ENCODE measurements around the gene PIH1D1. TPM values are rescaled to one million over a fixed set of nuclear protein-coding genes. Genes with fewer than 3 reads are reported as not detected.
"Not testable (repeated sequence)": the region's sequence is repeated elsewhere in the genome, so short reads cannot be mapped to it uniquely, and the experiment has no call there.

The PIH1D1 gene
- total and polyA plus RNA-seq, 2 donors = 49.6 to 69.6 TPM

DNA sequence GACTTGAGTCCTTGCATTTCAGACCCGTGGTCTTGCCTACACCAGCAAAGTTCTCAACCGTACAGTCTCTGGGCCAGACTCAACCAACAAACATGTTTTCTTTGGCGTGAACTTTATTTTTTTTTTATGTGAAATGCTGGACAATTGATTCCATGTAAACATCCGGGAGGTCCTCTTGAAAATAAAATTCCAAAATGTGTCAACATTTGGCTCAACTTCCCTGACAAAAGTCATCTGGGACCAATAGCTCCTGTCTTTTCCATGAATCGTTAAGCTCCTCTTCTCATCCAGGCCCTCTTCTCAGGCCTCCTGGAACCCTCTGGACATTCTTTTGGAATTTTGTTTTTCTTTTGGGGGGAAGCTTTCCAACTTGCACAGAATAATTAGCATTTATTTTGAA lies 4.2 kb upstream of the PIH1D1 start:
- H3K4me3 ChIP-seq (ENCODE audit: low read depth, low read length) = no peak overlapping the region
- H3K36me3 ChIP-seq (ENCODE audit: insufficient read depth) = no peaks in the 10 kb centered on the region
- no peaks in the 10 kb centered on the region for H3K4me1 ChIP-seq (ENCODE audit: insufficient read depth)
- 57% methylated on average over 5 of the region's 5 CpGs for WGBS
- no peak overlapping the region for H3K27ac ChIP-seq (ENCODE audit: low read depth)
- no peak for DNase-seq (ENCODE audit: extremely low spot score)

DNA sequence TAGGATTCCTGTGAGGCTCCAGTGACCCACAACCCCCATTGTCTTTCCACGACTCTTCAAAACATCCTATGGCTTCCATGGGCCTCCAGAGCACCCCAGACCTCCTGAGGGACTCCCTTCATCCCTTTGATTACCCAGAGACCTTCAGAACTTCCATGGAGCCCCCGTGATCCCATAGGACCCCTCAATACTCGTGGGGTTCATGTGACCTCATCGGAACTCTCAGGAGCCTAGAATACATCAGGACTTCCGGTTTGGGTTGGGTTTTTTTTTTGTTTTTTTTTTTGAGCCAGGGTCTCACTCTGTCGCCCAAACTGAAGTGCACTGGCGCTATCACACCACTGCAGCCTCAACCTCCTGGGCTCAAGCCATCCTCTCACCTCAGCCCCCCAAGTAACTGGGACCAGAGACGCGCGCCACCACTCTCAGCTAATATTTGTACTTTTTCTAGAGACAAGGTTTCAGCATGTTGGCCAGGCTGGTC lies 2.2 kb upstream of the PIH1D1 start:
- H3K36me3 ChIP-seq (ENCODE audit: insufficient read depth) = no peaks in the 10 kb centered on the region
- DNase-seq (ENCODE audit: extremely low spot score) = no peak
- WGBS = 40% methylated on average over 10 of the region's 10 CpGs
- H3K27ac ChIP-seq (ENCODE audit: low read depth) = peak overlapping the region; percentile 86
- no peaks in the 10 kb centered on the region for H3K4me1 ChIP-seq (ENCODE audit: insufficient read depth)
- peak overlapping the region; percentile 48 for H3K4me3 ChIP-seq (ENCODE audit: low read depth, low read length)

DNA sequence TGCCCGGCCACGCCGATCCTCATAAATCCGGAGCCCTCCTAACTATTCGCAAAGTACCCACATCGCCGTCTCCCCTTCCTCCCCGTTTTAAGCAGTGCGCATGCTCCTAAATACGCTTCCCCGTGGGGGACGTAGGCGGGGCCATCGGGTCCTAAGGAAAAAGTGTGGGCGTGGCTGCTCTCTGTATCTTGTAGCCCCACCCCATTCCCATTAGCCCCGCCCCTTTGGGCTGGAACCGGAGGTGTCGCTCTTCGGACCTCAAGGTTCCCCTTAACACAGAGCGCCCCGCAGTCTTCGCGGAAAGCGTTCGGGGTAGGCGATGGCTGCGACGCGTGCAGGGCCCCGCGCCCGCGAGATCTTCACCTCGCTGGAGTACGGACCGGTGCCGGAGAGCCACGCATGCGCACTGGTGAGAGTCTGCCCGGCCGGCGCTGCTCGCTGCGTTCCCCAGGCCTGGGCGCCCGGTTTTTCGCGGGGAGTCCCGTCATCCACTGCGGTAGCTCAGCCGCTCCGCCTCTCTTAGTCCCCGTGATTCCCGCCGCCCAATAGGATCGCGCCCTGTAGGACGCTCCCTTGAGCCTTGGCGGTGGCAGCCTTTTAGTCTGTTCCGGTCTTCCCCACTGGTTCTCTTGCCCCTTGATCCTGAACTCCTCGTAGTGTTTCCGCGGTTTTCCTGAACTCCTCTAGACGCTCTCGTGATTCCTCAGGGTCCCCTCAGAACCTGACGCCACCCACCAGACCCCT lies 1.6 kb upstream of the PIH1D1 start, which contains the start of gene ALDH16A1:
Gene ALDH16A1, plus strand, starts transcription at position 213 of the 744 bp plus-strand sequence. Its CDS starts 107 bp downstream, at position 320.
- Histone ChIP-seq H3K36me3 (ENCODE audit: insufficient read depth) (no peaks in the 10 kb centered on the region), H3K27ac (ENCODE audit: low read depth) (peak within 1 kb of the TSS; percentile 86), H3K4me1 (ENCODE audit: insufficient read depth) (no peaks in the 10 kb centered on the region), H3K4me3 (ENCODE audit: low read depth, low read length) (peak within 1 kb of the TSS; percentile 48)
- peak; percentile 97 for DNase-seq (ENCODE audit: extremely low spot score)
- under 1% methylated on average over 66 of the region's 66 CpGs for WGBS

DNA sequence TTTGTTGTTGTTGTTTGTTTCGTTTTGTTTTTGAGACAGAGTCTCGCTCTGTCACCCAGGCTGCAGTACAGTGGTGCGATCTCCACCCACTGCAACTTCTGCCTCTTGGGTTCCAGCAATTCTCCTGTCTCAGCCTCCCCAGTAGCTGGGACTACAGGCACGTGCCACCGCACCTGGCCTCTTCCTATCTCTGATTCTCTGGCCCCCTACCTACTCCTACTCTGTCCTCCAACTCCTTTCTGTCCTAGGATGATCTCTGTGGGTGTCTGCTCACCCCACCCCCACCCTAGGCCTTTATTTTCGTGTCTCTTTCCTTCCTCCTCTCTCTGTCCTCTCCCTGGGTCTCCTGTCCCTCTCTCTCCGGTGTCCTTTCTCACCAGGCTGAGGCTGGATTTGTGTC lies 1.2 kb downstream of the PIH1D1 start:
- no peaks in the 10 kb centered on the region for H3K4me1 ChIP-seq (ENCODE audit: insufficient read depth)
- WGBS = 89% methylated on average over 7 of the region's 7 CpGs
- no peak overlapping the region for H3K27ac ChIP-seq (ENCODE audit: low read depth)
- no peak for DNase-seq (ENCODE audit: extremely low spot score)
- no peak overlapping the region for H3K4me3 ChIP-seq (ENCODE audit: low read depth, low read length)
- no peaks in the 10 kb centered on the region for H3K36me3 ChIP-seq (ENCODE audit: insufficient read depth)

DNA sequence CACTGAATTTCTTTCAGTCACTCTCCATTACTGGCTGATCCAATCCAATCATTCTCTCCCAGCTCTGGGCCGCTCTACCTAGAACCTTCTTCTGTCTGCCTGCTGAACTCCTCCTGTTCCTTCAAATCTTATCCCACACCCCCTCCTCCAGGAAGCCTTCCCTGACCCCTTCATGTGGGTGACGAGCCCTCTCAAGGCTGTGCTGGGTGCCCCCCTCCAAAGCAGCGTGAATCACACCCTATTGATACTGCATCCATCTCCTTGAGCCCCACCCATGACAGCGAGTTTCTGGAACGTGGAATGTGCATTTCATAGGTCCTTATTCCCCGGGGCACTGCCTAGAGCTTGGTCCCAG lies 3.2 kb downstream of the PIH1D1 start:
- H3K4me1 ChIP-seq (ENCODE audit: insufficient read depth) = no peaks in the 10 kb centered on the region
- DNase-seq (ENCODE audit: extremely low spot score) = no peak
- no peak overlapping the region for H3K27ac ChIP-seq (ENCODE audit: low read depth)
- no peaks in the 10 kb centered on the region for H3K36me3 ChIP-seq (ENCODE audit: insufficient read depth)
- H3K4me3 ChIP-seq (ENCODE audit: low read depth, low read length) = no peak overlapping the region
- WGBS = 92% methylated on average over 6 of the region's 6 CpGs

DNA sequence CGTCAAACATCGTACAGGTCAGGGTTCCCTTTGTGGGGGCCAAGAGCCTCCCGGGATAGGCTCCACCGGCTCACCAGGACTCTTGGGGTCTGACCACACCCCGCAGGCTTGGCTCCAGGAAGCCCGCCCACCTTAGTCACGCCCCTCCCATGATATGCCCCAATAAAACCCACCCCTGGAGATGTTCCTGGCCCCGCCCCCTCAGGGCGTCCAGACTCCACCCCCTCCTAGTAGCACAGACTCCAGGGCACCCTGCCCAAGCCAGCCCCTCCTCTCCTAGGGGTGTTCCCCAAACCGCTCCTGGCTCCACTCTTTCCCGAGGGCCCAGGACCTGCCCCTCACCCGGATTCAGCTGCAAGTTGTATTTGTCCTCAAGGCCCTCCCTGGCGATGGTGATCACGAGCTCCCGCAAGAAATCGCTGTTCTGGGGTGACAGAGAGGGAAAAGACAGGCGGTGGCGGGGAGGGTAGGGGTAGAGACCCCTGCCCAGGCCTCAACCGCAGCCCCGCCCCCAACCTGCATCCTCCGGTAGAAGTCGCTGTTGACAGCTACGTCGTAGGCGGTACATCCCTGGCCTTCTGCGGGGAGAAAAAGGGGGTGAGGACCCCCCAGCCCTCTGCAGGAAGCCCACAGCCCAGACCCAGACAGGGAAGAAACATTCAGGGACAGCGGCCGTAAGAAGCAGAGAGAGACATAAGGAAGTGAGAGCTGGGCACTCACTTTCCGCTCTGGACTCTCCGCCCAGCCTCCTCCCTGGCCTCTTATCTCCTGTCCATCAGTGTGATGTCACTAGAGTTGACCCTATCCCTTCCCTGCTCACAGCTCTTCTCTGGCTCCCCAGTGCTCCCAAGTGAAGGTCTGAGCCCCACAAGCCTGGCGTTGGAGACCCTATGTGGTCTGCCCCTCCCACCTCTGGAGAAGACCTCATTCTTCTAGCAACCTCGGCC lies 3.9 kb downstream of the PIH1D1 start:
- H3K4me1 ChIP-seq (ENCODE audit: insufficient read depth) = no peaks in the 10 kb centered on the region
- no peak overlapping the region for H3K27ac ChIP-seq (ENCODE audit: low read depth)
- H3K4me3 ChIP-seq (ENCODE audit: low read depth, low read length) = no peak overlapping the region
- H3K36me3 ChIP-seq (ENCODE audit: insufficient read depth) = no peaks in the 10 kb centered on the region
- DNase-seq (ENCODE audit: extremely low spot score) = no peak
- WGBS = 60% methylated on average over 32 of the region's 32 CpGs

DNA sequence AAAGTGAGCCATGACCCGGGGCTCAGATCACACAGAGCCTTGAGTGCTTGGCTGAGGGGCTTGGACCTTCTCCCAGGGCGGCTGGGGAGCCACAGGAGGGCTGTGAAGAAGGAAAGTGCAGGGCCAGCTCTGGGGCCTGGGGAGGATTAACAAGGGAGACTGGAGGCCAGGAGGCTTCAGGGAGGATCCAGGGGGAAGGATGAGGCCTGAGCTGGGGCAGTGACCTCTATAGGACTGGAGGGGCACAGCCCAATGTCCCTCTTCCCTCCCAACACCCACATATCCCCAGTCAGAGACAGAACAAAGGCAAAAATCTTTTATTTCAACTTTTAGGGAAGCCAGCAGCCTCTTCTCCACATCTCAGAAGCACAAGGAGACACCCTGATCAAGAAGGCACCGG lies 5.6 kb downstream of the PIH1D1 start:
- WGBS = 86% methylated on average over 3 of the region's 3 CpGs
- Histone ChIP-seq H3K4me3 (ENCODE audit: low read depth, low read length) (no peak overlapping the region), H3K27ac (ENCODE audit: low read depth) (no peak overlapping the region), H3K4me1 (ENCODE audit: insufficient read depth) (no peaks in the 10 kb centered on the region), H3K36me3 (ENCODE audit: insufficient read depth) (no peaks in the 10 kb centered on the region)
- no peak for DNase-seq (ENCODE audit: extremely low spot score)

DNA sequence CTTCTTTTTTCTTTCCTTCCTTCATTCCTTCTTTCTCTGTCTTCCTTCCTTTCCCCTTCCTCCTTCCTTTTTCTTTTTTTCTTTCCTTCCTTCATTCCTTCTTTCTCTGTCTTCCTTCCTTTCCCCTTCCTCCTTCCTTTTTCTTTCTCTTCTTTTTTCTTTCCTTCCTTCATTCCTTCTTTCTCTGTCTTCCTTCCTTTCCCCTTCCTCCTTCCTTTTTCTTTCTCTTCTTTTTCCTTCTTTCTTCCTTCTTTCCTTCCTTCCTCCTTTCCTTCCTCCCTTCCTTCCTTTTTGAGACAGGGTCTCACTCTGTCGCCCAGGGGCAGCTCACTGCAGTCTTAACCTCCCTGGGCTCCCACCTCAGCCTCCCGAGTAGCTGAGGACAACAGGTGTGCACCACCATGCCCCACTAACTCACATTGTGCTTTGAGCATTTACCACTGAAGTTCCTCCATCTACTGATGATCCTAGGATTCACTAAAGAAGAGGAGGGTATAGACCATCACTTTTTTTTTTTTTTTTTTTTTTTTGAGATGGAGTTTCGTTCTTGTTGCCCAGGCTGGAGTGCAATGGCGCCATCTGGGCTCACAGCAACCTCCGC lies 7.4 kb downstream of the PIH1D1 start:
- not testable (repeated sequence) for H3K4me3 ChIP-seq (ENCODE audit: low read depth, low read length)

DNA sequence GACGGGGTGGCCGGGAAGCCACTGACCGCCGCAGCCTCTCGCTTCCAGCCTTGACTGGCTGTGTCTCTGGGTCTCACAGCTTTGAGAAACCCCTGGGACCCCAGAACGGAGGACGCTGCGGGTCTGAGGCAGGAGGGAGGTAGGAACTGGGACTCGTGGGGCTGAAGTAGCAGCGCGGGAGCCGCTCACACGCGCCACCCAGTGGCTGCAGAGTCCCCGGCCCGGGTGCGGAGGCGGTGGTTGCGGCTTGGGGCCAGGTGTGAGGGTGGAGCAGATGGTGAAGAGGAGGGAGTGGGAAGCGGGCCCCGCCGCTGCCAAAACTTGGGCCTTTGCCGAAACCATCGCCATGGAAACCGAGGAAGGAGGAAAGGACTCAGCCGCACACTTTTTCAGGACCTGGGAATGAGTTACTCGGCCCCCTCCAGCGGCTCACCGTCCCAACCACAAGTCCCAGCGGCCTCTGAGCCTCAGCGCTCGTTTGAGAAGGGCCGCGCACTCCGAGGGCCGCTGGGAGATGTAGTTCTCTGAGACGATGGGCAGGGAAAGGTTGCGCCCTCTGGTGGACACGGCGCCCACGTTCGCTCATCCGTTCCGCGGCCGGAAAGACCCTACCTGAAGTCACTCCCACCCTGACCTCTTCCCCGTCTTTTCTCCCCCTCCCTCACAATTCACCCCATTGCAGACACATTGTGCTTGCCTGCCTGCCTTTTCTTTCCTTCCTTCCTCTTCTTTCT lies 8.1 kb downstream of the PIH1D1 start:
- Histone ChIP-seq H3K36me3 (ENCODE audit: insufficient read depth) (no peaks in the 10 kb centered on the region), H3K27ac (ENCODE audit: low read depth) (no peak overlapping the region), H3K4me1 (ENCODE audit: insufficient read depth) (no peaks in the 10 kb centered on the region), H3K4me3 (ENCODE audit: low read depth, low read length) (peak overlapping the region; percentile 36)
- WGBS = under 1% methylated on average over 47 of the region's 47 CpGs
- peak; percentile 90 for DNase-seq (ENCODE audit: extremely low spot score)

More for the DNA sequence above, 7.4 kb downstream of the PIH1D1 start:
- H3K27ac ChIP-seq (ENCODE audit: low read depth); H3K4me1 ChIP-seq (ENCODE audit: insufficient read depth); DNase-seq (ENCODE audit: extremely low spot score); H3K36me3 ChIP-seq (ENCODE audit: insufficient read depth): not testable (repeated sequence)
- 65% methylated on average over 5 of the region's 5 CpGs for WGBS

DNA sequence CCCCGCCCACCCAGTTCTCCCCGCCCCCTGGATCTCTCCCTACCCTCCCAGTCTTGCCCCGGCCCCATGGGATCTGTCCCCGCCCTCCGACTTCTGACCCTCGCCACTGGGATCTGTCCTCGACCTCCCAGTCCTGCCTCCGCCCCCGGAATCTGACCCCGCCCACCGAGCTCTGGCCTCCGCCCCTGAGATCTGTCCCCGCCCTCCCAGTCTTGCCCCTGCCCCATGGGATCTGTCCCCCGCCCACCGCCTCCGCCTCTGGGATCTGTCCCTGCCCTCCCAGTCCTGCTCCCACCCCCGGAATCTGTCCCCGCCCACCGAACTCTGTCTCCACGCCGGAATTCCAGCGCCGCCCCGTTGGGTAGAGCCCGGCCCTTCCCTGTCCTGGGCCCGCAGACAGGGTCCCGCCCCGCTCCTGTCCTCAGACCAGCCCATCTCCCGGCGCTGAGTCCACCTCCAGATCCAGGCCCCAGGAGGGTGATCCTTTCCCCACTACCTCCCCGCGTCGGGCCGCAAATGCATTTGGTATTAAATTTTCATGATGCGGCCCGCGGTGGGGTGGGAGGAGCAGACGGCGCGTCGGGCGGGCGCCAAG lies 8.7 kb downstream of the PIH1D1 start:
- no peaks in the 10 kb centered on the region for H3K4me1 ChIP-seq (ENCODE audit: insufficient read depth)
- WGBS = under 1% methylated on average over 43 of the region's 43 CpGs
- H3K4me3 ChIP-seq (ENCODE audit: low read depth, low read length) = peak overlapping the region; percentile 36
- H3K36me3 ChIP-seq (ENCODE audit: insufficient read depth) = no peaks in the 10 kb centered on the region
- no peak overlapping the region for H3K27ac ChIP-seq (ENCODE audit: low read depth)
- peak; percentile 57 for DNase-seq (ENCODE audit: extremely low spot score)

DNA sequence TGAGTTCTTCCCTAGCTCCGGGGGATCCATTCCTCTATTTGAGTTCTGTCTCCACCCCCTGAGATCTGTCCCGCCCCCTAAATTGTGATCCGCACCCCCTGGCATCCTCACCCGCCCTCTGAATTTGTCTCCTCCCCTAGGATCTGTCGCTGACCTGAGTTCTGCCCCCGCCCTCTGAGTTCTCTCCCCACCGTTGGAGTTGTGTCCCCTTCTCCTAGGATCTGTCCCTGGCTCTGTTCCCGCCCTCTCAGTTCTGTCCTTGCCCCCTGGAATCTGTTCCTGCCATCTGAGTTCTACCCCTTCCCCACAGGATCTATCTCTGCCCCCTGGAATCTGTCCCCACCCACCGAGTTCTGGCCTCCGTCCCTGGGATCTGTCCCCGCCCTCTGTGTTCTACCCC lies 9.3 kb downstream of the PIH1D1 start:
- no peaks in the 10 kb centered on the region for H3K4me1 ChIP-seq (ENCODE audit: insufficient read depth)
- no peaks in the 10 kb centered on the region for H3K36me3 ChIP-seq (ENCODE audit: insufficient read depth)
- H3K27ac ChIP-seq (ENCODE audit: low read depth) = no peak overlapping the region
- WGBS = 9% methylated on average over 11 of the region's 11 CpGs
- peak overlapping the region; percentile 36 for H3K4me3 ChIP-seq (ENCODE audit: low read depth, low read length)
- no peak for DNase-seq (ENCODE audit: extremely low spot score)

DNA sequence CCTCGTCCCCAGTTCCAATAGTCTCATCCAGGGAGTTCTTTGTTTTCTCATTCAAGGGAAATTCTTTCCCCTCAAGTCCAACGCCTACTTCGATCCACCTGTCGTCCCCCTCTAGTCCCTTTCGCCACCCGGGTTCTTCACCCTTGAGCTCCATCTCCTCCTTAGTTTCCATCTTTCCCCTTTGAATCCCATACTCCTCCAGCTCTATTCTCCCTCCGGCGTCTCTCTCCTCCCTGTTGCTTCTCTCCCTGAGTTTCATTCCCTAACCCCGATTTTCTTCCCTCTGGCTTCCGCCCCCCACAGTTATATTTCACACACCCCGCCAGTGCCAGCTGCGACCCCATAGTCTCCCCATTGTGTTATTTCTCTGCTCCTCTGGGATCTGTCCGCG lies 9.7 kb downstream of the PIH1D1 start:
- no peak overlapping the region for H3K27ac ChIP-seq (ENCODE audit: low read depth)

More for the DNA sequence above, 9.7 kb downstream of the PIH1D1 start:
- 22% methylated on average over 14 of the region's 14 CpGs for WGBS
- H3K4me3 ChIP-seq (ENCODE audit: low read depth, low read length) = no peak overlapping the region
- H3K36me3 ChIP-seq (ENCODE audit: insufficient read depth) = no peaks in the 10 kb centered on the region
- no peak for DNase-seq (ENCODE audit: extremely low spot score)
- no peaks in the 10 kb centered on the region for H3K4me1 ChIP-seq (ENCODE audit: insufficient read depth)
